ENCODE measurements around the gene ROPN1B. TPM values are rescaled to one million over a fixed set of nuclear protein-coding genes. Genes with fewer than 3 reads are reported as not detected.
A peak's percentile ranks its signal among the peaks of the same experiment; 100 is the strongest.
"Not testable (repeated sequence)": the region's sequence is repeated elsewhere in the genome, so short reads cannot be mapped to it uniquely, and the experiment has no call there.

ROPN1B gene
- total RNA-seq = not detected

- H3K27ac ChIP-seq; H3K9me3 ChIP-seq; DNase-seq; intact Hi-C loops (cut with DNase I); H3K36me3 ChIP-seq; H3K4me3 ChIP-seq: not testable (repeated sequence)
- Histone ChIP-seq H3K27me3 (peaks cover 0 to 40% (median 3%) of the 10 kb centered on the region in 4 donors), H3K4me1 (peaks cover 0 to 28% (median 4%) of the 10 kb centered on the region in 3 donors)
- WGBS, 2 donors = no CpG with 5 or more reads among the region's 50 CpGs
Measured at GRCh38 chr3:125968701-125969592, at the start of gene ROPN1B. Gene ROPN1B, plus strand, starts transcription at chr3:125969178. Its CDS starts 2,877 bp downstream, at chr3:125972055.

- H3K4me3 ChIP-seq; DNase-seq; H3K27ac ChIP-seq; H3K4me1 ChIP-seq; H3K9me3 ChIP-seq; H3K36me3 ChIP-seq; intact Hi-C loops (cut with DNase I); H3K27me3 ChIP-seq: not testable (repeated sequence)
- WGBS, 2 donors = 60 to 79% methylated on average over 6 to 9 of the region's 10 CpGs
Measured at GRCh38 chr3:125920191-125920590, 48.8 kb upstream of the ROPN1B start.

GRCh38 chr3:125920751-125921279 is 48.2 kb upstream of the ROPN1B start:
- H3K27ac ChIP-seq; H3K27me3 ChIP-seq; DNase-seq; H3K36me3 ChIP-seq; H3K9me3 ChIP-seq; H3K4me3 ChIP-seq; intact Hi-C loops (cut with DNase I); H3K4me1 ChIP-seq: not testable (repeated sequence)
- WGBS, 2 donors = 86 to 89% methylated on average over 3 to 7 of the region's 14 CpGs

DNA sequence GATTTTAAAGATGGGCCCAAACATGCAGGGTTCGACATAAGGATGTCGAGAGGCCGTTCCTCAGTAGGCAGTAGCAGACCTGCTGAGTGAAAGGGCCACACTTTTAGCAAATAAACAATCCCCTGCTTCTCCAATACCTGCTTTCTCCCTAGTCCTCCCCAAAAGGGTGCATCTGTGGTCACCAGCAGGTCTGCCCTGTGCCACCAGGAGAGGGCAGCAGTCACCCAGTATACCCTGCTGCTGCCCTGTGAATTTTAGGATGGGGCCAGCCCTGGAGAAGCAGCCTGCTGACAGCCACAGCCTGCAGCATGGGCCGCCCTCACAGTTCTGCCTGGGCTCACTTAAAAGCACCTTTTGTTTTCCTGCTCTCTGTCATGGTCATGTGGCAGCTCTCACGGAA is 47.3 kb upstream of the ROPN1B start:
- 33 to 35% methylated on average over 1 to 4 of the region's 5 CpGs for WGBS, 2 donors
- DNase-seq; H3K4me3 ChIP-seq; H3K4me1 ChIP-seq; H3K9me3 ChIP-seq; intact Hi-C loops (cut with DNase I); H3K27me3 ChIP-seq; H3K36me3 ChIP-seq; H3K27ac ChIP-seq: not testable (repeated sequence)
- TF ChIP-seq, protein P1, sequence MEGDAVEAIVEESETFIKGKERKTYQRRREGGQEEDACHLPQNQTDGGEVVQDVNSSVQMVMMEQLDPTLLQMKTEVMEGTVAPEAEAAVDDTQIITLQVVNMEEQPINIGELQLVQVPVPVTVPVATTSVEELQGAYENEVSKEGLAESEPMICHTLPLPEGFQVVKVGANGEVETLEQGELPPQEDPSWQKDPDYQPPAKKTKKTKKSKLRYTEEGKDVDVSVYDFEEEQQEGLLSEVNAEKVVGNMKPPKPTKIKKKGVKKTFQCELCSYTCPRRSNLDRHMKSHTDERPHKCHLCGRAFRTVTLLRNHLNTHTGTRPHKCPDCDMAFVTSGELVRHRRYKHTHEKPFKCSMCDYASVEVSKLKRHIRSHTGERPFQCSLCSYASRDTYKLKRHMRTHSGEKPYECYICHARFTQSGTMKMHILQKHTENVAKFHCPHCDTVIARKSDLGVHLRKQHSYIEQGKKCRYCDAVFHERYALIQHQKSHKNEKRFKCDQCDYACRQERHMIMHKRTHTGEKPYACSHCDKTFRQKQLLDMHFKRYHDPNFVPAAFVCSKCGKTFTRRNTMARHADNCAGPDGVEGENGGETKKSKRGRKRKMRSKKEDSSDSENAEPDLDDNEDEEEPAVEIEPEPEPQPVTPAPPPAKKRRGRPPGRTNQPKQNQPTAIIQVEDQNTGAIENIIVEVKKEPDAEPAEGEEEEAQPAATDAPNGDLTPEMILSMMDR (IDR thresholded peaks at IDR 0.05) = peak; percentile 23 to 79 (median 62)

DNA sequence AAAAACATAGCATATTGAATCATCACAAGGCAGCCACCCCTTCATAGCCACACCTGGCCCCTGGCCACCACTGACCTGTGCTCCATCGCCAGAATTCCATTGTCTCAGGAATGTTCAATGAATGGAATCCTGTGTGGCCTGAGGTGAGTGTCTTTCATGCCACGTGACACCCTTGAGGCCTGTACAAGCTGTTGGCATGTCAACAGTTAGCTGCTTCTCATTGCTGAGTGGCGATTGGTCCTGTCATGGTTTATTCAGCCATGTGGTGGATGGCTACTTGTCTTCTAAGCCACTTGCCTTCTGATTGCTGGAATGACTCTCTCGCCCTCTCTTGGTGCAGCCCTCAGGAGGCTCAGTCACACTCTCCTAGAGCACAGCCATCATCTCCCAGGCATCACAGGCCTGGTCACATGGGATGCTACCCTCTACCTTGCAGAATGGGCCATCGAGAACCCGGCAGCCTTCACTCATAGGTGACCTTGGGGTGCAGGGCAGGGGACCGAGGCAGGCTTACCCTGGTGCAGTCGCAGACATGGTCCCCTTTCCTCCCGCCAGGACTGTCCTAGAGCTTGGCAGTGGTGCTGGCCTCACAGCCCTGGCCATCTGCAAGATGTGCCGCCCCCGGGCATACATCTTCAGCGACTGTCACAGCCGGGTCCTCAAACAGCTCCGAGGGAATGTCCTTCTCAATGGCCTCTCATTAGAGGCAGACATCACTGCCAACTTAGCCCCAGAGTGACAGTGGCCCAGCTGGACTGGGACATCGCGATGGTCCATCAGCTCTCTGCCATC is 45.5 kb upstream of the ROPN1B start:
- H3K4me1 ChIP-seq; H3K9me3 ChIP-seq; H3K36me3 ChIP-seq; H3K4me3 ChIP-seq; H3K27ac ChIP-seq; H3K27me3 ChIP-seq; DNase-seq; intact Hi-C loops (cut with DNase I): not testable (repeated sequence)
- WGBS, 2 donors = 75 to 90% methylated on average over 1 to 7 of the region's 16 CpGs

- H3K4me3 ChIP-seq; DNase-seq; H3K4me1 ChIP-seq; intact Hi-C loops (cut with DNase I); H3K27ac ChIP-seq; H3K36me3 ChIP-seq; H3K9me3 ChIP-seq; H3K27me3 ChIP-seq: not testable (repeated sequence)
- 86 to 90% methylated on average over 7 to 9 of the region's 9 CpGs for WGBS, 2 donors
Measured at GRCh38 chr3:125924276-125924675, 44.7 kb upstream of the ROPN1B start.

DNA sequence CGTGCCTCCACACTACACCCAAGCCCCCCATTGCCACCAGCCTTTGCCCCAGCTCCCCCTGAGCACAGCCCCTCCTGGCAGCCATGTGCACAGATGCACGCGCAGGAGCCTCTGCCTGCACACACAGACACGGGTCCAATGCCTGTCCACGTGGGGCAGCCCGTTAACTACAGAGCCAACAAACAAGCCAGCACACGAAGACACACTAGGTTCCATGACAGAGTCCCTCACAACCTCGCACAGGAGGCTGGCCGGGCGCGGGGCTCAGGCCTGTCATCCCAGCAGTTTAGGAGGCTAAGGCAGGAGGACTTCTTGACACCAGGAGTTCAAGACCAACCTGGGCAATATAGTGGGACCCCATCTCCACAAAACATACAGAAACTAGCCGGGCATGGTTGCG is 43.3 kb upstream of the ROPN1B start:
- H3K4me1 ChIP-seq = peaks cover 0 to 10% (median 0%) of the 10 kb centered on the region in 3 donors
- H3K27ac ChIP-seq; H3K9me3 ChIP-seq; intact Hi-C loops (cut with DNase I); H3K36me3 ChIP-seq; H3K27me3 ChIP-seq; H3K4me3 ChIP-seq; DNase-seq: not testable (repeated sequence)
- WGBS, 2 donors = 38 to 100% methylated on average over 1 to 2 of the region's 13 CpGs

Data from esophagus squamous epithelium (tissue), 5 donors.